ENCODE measurements around the gene BANF2. TPM values are rescaled to one million over a fixed set of nuclear protein-coding genes. Genes with fewer than 3 reads are reported as not detected.

Gene BANF2
- total RNA-seq, 1 donor from 2014 or later = not detected

GRCh38 chr20:17661121-17661744, 38.5 kb upstream of the BANF2 start:
- Mint-ChIP-seq H3K4me1 (ENCODE audit: low read depth) (peaks cover 87% of the 10 kb centered on the region), H3K27me3 (ENCODE audit: low read depth) (no peaks in the 10 kb centered on the region), H3K9me3 (ENCODE audit: low read depth) (peaks cover 8% of the 10 kb centered on the region), H3K4me3 (ENCODE audit: unreplicated experiment) (peak overlapping the region; percentile 29), H3K36me3 (ENCODE audit: low read depth) (peaks cover 36% of the 10 kb centered on the region), H3K27ac (ENCODE audit: unreplicated experiment) (peak overlapping the region; percentile 97)
- no peak for DNase-seq (ENCODE audit: low spot score)
- TF ChIP-seq CTCF (IDR thresholded peaks at IDR 0.05) = no peak

GRCh38 chr20:17662333-17663039, 37.3 kb upstream of the BANF2 start:
- no peak for DNase-seq (ENCODE audit: low spot score)
- TF ChIP-seq CTCF (IDR thresholded peaks at IDR 0.05) = no peak
- Mint-ChIP-seq H3K36me3 (ENCODE audit: low read depth) (peaks cover 28% of the 10 kb centered on the region), H3K4me3 (ENCODE audit: unreplicated experiment) (peak overlapping the region; percentile 45), H3K9me3 (ENCODE audit: low read depth) (peaks cover 8% of the 10 kb centered on the region), H3K27ac (ENCODE audit: unreplicated experiment) (peak overlapping the region; percentile 97), H3K27me3 (ENCODE audit: low read depth) (no peaks in the 10 kb centered on the region), H3K4me1 (ENCODE audit: low read depth) (peaks cover 87% of the 10 kb centered on the region)

DNA sequence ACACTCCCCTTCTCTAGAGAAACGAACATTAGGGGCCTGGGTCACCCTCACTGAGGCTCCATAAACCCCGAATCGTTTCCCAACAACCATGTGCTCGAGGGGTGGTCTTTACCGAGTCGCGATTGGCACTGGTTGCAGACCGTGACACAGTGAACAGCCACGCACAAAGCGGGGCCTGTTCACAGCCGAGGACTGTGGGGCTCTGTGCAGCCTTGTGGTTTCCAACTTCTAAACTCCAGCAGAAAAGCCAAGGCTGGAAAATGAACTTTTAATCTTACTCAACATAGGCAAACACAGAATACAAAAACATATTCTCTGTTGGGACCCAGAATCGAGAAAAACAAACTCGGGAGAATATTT, 36.7 kb upstream of the BANF2 start:
- Mint-ChIP-seq H3K4me3 (ENCODE audit: unreplicated experiment) (no peak overlapping the region), H3K27me3 (ENCODE audit: low read depth) (no peaks in the 10 kb centered on the region), H3K9me3 (ENCODE audit: low read depth) (peaks cover 8% of the 10 kb centered on the region), H3K36me3 (ENCODE audit: low read depth) (peaks cover 25% of the 10 kb centered on the region), H3K4me1 (ENCODE audit: low read depth) (peaks cover 87% of the 10 kb centered on the region), H3K27ac (ENCODE audit: unreplicated experiment) (peak overlapping the region; percentile 97)
- no peak for DNase-seq (ENCODE audit: low spot score)
- TF ChIP-seq CTCF (IDR thresholded peaks at IDR 0.05) = no peak

DNA sequence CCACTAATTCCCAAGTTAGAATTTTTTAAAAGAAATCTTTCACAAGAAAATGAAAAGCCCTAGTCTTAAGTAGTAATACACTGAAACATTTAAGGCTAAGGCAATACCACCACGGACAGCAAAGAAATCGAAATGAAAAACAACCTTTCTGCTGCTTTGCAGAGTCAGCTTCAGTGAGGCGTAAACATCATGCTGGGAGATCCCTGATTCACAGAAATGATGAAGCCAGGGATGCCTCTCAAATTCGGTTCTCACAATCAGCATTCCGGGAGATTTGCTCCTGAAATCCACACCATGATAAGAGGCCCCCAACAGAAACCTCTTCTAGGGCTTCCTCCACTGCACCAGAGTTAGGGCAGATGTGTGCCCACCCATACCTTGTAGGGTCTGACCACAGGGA, 36.3 kb upstream of the BANF2 start:
- no peak for TF ChIP-seq CTCF (IDR thresholded peaks at IDR 0.05)
- no peak overlapping the region for H3K4me3 Mint-ChIP-seq (ENCODE audit: unreplicated experiment)
- no peak for DNase-seq (ENCODE audit: low spot score)
- H3K36me3 Mint-ChIP-seq (ENCODE audit: low read depth) = peaks cover 21% of the 10 kb centered on the region
- H3K27me3 Mint-ChIP-seq (ENCODE audit: low read depth) = no peaks in the 10 kb centered on the region
- H3K9me3 Mint-ChIP-seq (ENCODE audit: low read depth) = peaks cover 5% of the 10 kb centered on the region
- peaks cover 88% of the 10 kb centered on the region for H3K4me1 Mint-ChIP-seq (ENCODE audit: low read depth)
- H3K27ac Mint-ChIP-seq (ENCODE audit: unreplicated experiment) = peak overlapping the region; percentile 97

GRCh38 chr20:17664025-17664633, 35.6 kb upstream of the BANF2 start:
- H3K36me3 Mint-ChIP-seq (ENCODE audit: low read depth) = peaks cover 21% of the 10 kb centered on the region
- DNase-seq (ENCODE audit: low spot score) = no peak
- no peak for TF ChIP-seq CTCF (IDR thresholded peaks at IDR 0.05)
- H3K4me3 Mint-ChIP-seq (ENCODE audit: unreplicated experiment) = no peak overlapping the region
- H3K27me3 Mint-ChIP-seq (ENCODE audit: low read depth) = no peaks in the 10 kb centered on the region
- peaks cover 95% of the 10 kb centered on the region for H3K4me1 Mint-ChIP-seq (ENCODE audit: low read depth)
- H3K9me3 Mint-ChIP-seq (ENCODE audit: low read depth) = peaks cover 5% of the 10 kb centered on the region
- H3K27ac Mint-ChIP-seq (ENCODE audit: unreplicated experiment) = peak overlapping the region; percentile 97
